ENCODE results near the gene DNAJC21. TPM values are rescaled to one million over a fixed set of nuclear protein-coding genes. Genes with fewer than 3 reads are reported as not detected.

The DNAJC21 gene
- 10 to 100 TPM; 59.6 to 61.7 TPM for total RNA-seq

GRCh38 chr5:34929134-34929719 is at the start of gene DNAJC21:
Gene DNAJC21 (plus strand): TSS chr5:34929559. CDS start chr5:34929820, 261 bp downstream.
- POLR2A ChIA-PET = interaction anchor here (0.5 to 4.2 kb wide), 4 partner anchors 11 to 1223 kb away, joined by 3 to 73 read pairs (median 8); partner anchors contain the start of genes BRIX1, LMBRD2, RAD1 and SKP2
- CTCF ChIA-PET = interaction anchor here (1.0 to 1.9 kb wide), 2 partner anchors 9 to 14 kb away, joined by 3 to 15 read pairs; partner anchors contain the start of genes BRIX1 and RAD1

GRCh38 chr5:34881246-34881645 is 48.1 kb upstream of the DNAJC21 start:
- CTCF ChIA-PET = interaction anchor here (1.4 kb wide), 1 partner anchor 17 kb away, joined by 3 read pairs; no protein-coding TSS in a partner anchor
- POLR2A ChIA-PET = no interaction called here

- POLR2A ChIA-PET = no interaction called here
- CTCF ChIA-PET = no interaction called here
Measured at GRCh38 chr5:34886392-34887119, 42.8 kb upstream of the DNAJC21 start.

GRCh38 chr5:34889394-34889793 is 40.0 kb upstream of the DNAJC21 start:
- POLR2A ChIA-PET = no interaction called here
- CTCF ChIA-PET = no interaction called here

GRCh38 chr5:34891981-34892380 is 37.4 kb upstream of the DNAJC21 start:
- ChIA-PET POLR2A (no interaction called here), CTCF (interaction anchor here (1.0 kb wide), 1 partner anchor 417 kb away, joined by 4 read pairs; no protein-coding TSS in a partner anchor)

- CTCF ChIA-PET = interaction anchor here (1.0 kb wide), 1 partner anchor 418 kb away, joined by 4 read pairs; no protein-coding TSS in a partner anchor
- POLR2A ChIA-PET = no interaction called here
Measured at GRCh38 chr5:34892414-34892813, 36.9 kb upstream of the DNAJC21 start.

GRCh38 chr5:34894716-34895115 is 34.6 kb upstream of the DNAJC21 start:
- POLR2A ChIA-PET = no interaction called here
- CTCF ChIA-PET = no interaction called here

- ChIA-PET CTCF (no interaction called here), POLR2A (no interaction called here)
Measured at GRCh38 chr5:34895641-34896419, 33.5 kb upstream of the DNAJC21 start.

- POLR2A ChIA-PET = no interaction called here
- CTCF ChIA-PET = interaction anchor here (1.2 to 1.4 kb wide), 2 partner anchors 16 to 423 kb away, joined by 3 to 6 read pairs; no protein-coding TSS in a partner anchor
Measured at GRCh38 chr5:34897646-34898045, 31.7 kb upstream of the DNAJC21 start.

- CTCF ChIA-PET = interaction anchor here (0.6 to 1.4 kb wide), 6 partner anchors 13 to 435 kb away, joined by 3 to 6 read pairs (median 4); no protein-coding TSS in a partner anchor
- POLR2A ChIA-PET = no interaction called here
Measured at GRCh38 chr5:34898258-34898895, 31.0 kb upstream of the DNAJC21 start.

- ChIA-PET CTCF (interaction anchor here (0.6 to 1.2 kb wide), 5 partner anchors 12 to 436 kb away, joined by 3 to 4 read pairs (median 3); no protein-coding TSS in a partner anchor), POLR2A (no interaction called here)
Measured at GRCh38 chr5:34899066-34899465, 30.3 kb upstream of the DNAJC21 start.

GRCh38 chr5:34900652-34901051 is 28.7 kb upstream of the DNAJC21 start:
- ChIA-PET POLR2A (no interaction called here), CTCF (no interaction called here)

GRCh38 chr5:34903260-34903659 is 26.1 kb upstream of the DNAJC21 start:
- ChIA-PET POLR2A (interaction anchor here (0.7 kb wide), 1 partner anchor 100 kb away, joined by 3 read pairs; no protein-coding TSS in a partner anchor), CTCF (interaction anchor here (1.7 to 2.3 kb wide), 2 partner anchors 380 to 417 kb away, joined by 4 to 6 read pairs; no protein-coding TSS in a partner anchor)

GRCh38 chr5:34905564-34905963 is 23.8 kb upstream of the DNAJC21 start:
- POLR2A ChIA-PET = no interaction called here
- CTCF ChIA-PET = no interaction called here

GRCh38 chr5:34913072-34913471 is 16.3 kb upstream of the DNAJC21 start:
- ChIA-PET POLR2A (no interaction called here), CTCF (no interaction called here)

- POLR2A ChIA-PET = interaction anchor here (5.1 kb wide), 1 partner anchor 15 kb away, joined by 73 read pairs; the partner anchor contains the start of gene DNAJC21
- CTCF ChIA-PET = interaction anchor here (1.0 to 1.9 kb wide), 3 partner anchors 9 to 18 kb away, joined by 3 to 15 read pairs (median 4); partner anchors contain the start of gene DNAJC21
Measured at GRCh38 chr5:34914671-34915138, 14.7 kb upstream of the DNAJC21 start.

GRCh38 chr5:34915139-34915855 is 14.1 kb upstream of the DNAJC21 start, which contains the start of the genes BRIX1 and RAD1:
Gene BRIX1 (plus strand): TSS chr5:34915711. CDS start chr5:34915739, 28 bp downstream.
Gene RAD1 (minus strand): TSS chr5:34915504. CDS start chr5:34914892, 612 bp downstream.
- POLR2A ChIA-PET = interaction anchor here (0.5 to 5.1 kb wide), 4 partner anchors 8 to 556 kb away, joined by 3 to 73 read pairs (median 6); partner anchors contain the start of gene DNAJC21
- CTCF ChIA-PET = interaction anchor here (1.0 to 1.9 kb wide), 3 partner anchors 9 to 17 kb away, joined by 3 to 15 read pairs (median 4); partner anchors contain the start of gene DNAJC21

- CTCF ChIA-PET = interaction anchor here (0.7 to 1.9 kb wide), 2 partner anchors 13 to 467 kb away, joined by 4 to 15 read pairs; partner anchors contain the start of gene DNAJC21
- POLR2A ChIA-PET = interaction anchor here (1.2 to 5.1 kb wide), 3 partner anchors 8 to 14 kb away, joined by 3 to 73 read pairs (median 6); partner anchors contain the start of gene DNAJC21
Measured at GRCh38 chr5:34915856-34916192, 13.5 kb upstream of the DNAJC21 start.
